Kasumi-1 (cell line): ENCODE measurements around the gene TNPO1.
"Not testable (repeated sequence)": the region's sequence is repeated elsewhere in the genome, so short reads cannot be mapped to it uniquely, and the experiment has no call there.

Experiments used
- DNase-seq, 2 experiments: peaks; one replicate each; lab custom pipeline; 2025; lab: John Stamatoyannopoulos, UW

Gene TNPO1

DNA sequence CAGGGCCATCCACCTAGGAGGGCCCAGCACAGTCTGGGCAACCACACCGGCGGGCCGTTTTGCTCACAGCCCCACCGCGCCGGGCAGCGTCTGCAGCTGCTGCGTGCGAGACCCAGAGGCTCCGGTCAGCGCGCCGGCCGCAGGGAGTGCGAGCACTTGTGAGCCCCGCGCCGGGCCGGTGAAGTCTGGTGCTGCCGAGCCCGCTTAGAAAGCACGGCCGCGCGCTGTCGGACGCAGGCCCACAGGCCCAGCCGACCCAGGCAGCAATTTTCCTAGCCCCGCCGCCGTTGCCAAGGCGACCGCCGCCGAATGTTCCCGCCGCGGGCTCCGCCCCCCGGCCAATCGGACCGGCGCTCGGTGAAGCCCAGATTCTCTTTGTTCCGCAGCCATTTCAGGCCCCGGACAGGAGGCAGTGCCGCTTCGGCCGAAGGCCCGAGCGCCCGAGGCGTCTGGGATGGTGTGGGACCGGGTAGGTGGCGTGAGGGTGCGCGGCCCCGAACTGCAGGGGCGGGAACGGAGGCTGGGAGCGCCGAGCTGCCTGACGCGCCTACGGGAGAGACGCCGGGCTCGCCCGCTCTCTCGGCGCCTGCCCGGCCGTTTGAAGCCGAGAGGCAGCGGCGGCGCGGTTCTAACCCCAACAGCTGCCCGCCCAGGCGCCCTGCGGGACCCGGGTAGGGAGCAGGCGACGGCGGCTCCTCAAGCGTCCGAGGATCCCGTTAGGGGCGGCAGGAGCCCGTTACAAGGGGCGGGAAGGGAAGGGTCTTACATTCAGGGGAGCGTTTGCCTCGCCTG, at the start of gene TNPO1:
TNPO1 (plus strand) TSS at position 378 of the 792 bp plus-strand sequence; CDS start at position 455, 77 bp downstream.
- DNase-seq: peak; percentile 75 to 85

- no peak for DNase-seq
These were observed 49.0 kb upstream of the TNPO1 start for GRCh38 chr5:72767289-72768010.

DNA sequence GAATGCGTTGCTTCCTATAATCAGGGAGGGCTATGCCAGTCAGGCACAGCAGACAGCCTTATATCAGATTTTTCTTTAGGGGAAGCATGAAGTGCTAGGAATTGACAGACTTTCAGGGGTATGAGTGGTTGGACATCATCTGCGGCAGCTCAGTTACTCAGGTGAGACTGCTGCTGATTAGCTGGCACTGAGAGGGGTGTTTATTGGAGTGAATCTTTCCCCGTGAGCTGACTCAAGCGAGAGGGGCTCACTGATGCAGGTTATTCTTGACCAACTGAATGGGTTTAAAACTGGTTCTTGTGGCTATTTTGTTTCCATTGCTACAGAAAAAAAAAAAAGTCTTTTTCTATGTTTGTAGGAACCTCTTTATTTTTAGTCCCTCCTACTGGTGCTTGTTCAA, 46.2 kb upstream of the TNPO1 start:
- DNase-seq: no peak

GRCh38 chr5:72776684-72777083, 39.8 kb upstream of the TNPO1 start:
- DNase-seq: no peak

DNA sequence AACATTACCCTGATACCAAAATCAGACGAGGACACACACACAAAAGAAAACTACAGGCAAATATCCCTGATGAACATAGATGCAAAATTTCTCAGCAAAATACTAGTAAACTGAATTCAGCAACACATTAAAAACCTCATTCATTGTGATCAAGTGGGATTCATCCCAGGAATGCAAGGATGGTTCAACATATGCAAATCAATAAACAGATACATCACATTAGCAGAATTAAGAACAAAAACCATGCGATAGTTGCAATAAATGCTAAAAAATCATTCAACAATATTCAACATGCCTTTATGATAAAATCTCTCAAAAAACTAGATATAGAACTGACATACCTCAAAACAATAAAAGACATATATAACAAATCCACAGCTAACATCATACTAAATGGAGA, 36.9 kb upstream of the TNPO1 start:
- no peak for DNase-seq

GRCh38 chr5:72783354-72783753, 33.1 kb upstream of the TNPO1 start:
- no peak for DNase-seq

DNA sequence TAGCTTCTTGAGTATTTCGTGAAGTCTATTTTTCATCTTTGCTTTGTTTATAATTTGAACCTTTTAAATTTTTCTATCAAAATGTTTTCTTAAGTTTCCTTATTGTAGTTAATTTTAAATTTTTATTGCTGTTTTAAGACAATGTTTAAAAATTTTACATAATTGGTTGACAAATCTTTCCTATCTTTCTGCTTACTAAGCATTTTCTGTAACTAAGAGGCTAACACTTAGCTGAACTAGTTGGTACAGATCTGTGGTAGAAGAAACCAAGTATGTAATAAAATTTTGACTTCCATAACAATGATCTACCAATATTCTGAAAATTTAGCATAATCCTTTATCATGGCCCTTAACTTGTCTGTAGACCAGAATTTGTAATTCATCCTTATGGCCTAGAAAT, 32.3 kb upstream of the TNPO1 start:
- no peak for DNase-seq

DNA sequence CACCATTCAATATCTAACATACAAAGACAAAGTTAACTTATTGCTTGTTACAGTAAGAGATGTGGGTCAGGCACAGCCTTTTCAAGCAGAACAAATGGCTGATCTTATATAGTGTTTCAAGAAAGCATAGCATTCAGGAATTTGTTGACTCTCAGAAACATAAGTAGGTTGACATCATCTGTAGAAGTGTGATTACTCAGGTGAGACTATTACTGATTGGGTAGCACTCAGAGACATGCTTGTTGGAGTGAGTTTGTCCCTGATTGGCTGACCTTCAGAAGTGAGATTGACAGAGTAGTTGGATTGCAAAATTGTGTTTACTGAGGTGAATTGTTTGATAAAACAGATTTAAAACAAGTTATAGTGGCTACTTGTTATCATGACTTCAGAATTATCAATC, 30.7 kb upstream of the TNPO1 start:
- DNase-seq: no peak

GRCh38 chr5:72786676-72787075, 29.8 kb upstream of the TNPO1 start:
- no peak for DNase-seq

DNA sequence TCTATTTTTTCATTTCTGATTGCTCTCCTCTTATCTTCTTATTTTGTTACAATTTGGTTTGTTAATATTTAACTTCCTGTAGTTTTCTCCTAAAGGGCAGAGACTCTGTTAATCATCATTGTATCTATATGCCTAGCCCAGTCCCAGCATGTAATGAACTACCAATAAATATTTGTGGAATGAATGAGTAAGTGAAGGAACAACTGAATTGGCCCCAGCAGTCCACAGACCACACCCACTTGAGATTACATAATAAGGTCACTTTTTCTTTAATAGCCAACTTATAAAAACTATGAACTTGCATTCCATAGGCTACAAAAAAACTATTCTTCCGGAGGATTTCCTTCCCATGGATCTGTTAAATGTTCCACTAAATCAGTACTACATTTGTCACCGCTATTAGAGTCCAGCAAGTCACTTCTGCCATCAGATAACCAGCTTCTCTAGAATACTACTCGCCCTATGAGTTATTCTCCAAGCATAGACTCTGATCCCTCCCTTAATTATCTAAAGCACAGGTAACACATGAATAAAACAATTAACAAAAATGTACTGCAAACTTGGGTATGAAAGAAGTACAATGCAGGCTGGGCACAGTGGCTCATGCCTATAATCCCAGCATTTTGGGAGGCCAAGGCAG, 27.5 kb upstream of the TNPO1 start:
- DNase-seq: no peak

- DNase-seq: no peak
These were observed 26.3 kb upstream of the TNPO1 start for GRCh38 chr5:72790186-72790585.

DNA sequence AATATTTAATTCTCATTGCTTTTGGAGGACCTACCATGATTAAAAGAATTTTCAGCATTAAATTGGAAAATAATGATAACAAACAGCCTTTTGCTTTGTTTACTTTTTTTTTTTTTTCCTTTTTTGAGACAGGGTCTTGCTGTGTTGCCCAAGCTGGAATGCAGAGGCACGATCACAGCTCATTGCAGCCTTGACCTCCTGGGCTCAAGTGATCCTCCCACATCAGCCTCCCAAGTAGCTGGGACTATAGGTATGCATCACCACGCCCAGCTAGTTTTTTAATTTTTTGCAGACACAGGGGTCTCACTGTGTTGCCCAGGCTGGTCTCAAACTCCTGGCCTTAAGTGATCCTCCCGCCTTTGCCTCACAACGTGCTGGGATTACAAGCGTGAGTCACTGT, 23.8 kb upstream of the TNPO1 start:
- not testable (repeated sequence) for DNase-seq

GRCh38 chr5:72796001-72796400, 20.5 kb upstream of the TNPO1 start:
- no peak for DNase-seq

GRCh38 chr5:72799721-72800120, 16.7 kb upstream of the TNPO1 start:
- no peak for DNase-seq

DNA sequence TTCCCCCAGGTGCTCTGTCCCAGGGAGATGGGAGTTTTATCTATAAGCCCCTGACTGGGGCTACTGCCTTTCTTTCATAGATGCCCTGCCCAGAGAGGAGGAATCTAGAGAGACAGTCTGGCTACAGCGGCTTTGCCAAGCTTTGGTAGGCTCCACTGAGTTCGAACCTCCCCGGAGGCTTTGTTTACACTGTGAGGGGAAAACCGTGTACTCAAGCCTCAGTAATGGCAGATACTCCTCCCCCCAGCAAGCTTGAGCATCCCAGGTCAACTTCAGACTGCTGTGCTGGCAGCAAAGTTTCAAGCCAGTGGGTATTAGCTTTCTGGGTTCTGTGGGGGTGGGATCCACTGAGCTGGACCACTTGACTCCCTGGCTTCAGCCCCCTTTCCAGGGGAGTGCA, 7.8 kb upstream of the TNPO1 start:
- not testable (repeated sequence) for DNase-seq

DNA sequence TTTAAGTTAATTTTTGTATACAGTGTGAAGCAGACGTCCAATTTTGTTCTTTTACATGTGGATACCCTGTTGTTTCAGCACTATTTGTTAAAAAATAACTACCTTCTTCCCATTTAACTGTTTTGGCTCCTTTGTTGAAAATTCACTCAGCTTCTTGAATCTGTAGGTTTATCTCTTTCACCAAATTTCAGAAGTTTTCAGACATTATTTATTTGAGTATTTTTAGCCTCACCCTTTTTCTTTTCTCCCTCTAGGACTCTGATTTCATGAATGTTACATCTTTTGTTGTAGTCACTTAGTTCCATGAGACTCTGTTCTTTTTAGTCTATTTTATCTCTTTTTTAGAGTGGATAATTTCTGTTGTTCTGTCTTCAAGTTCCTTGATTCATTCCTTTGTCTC, 4.6 kb upstream of the TNPO1 start:
- no peak for DNase-seq

- peak; percentile 60 to 64 for DNase-seq
These were observed 4.0 kb upstream of the TNPO1 start for GRCh38 chr5:72812488-72812887.

- no peak for DNase-seq
These were observed 2.4 kb upstream of the TNPO1 start for GRCh38 chr5:72814104-72814503.

DNA sequence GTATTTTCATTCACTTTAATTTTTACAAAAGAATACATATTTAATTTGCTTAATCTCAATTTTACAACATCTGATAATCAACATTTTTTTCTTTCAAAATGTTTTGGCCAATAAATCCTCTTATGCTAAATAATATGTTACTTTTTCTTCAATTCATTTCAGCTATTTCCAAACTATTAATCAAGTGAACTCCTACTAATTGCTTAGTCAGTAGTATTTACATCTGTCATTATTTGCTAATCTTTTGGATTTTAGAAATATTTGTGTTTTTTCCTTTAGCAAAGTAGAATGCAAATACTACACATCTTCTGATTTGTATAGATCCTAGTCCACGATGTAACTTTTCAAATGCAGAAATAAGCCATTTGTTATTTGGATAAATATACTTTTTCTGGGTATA, 1.6 kb upstream of the TNPO1 start:
- no peak for DNase-seq

- peak; percentile 55 to 63 for DNase-seq
These were observed 729 bp upstream of the TNPO1 start for GRCh38 chr5:72815580-72816283.

DNA sequence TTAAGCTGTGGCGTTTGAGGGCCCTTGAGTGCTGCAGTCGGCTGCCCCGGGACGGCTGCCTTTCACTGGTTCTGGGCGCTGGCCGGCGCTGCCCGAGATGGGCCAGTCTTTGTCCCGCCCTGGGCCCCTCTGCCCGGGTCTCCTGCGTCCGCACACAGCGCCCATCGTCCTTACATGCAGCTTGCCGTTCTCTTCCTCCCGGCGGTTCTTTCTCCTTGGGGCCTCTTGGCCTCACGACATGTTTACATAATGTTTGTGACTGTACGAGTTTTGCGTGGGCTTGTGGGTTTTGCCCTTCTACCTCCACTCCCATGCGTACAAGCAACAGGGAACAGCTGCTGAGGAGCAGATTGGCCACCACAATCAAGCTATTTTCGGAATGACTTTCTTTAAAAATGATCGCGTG, 618 bp downstream of the TNPO1 start:
- DNase-seq: peak; percentile 30 to 37

DNA sequence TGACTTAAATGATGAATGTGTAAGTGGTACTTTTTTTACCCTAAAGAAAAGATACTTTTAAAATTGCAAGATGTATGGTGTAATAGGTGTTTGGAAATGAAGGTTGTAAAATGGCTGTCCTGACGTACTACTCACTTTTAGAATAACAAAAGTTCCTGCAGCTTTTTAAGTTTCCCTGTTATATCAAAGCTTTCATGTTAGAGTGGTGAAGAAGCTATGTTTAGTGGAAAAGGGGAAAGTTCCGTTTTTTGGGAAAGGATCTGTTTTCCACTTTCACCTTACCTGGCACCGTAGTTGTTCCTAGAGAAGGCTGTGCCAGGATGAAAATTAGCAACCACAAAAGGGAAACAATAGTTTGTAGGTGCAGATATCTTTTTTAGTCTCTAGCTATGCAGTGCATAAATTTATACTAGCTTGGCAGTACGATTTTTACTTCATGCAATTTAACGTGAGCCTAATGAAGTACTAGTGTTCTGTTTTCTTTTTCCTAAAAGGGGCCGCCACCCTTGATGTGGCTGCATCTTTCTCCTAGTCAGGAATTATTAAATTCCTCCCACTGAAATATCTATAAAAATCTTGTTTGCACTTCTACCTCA, 1.3 kb downstream of the TNPO1 start:
- no peak for DNase-seq
